ENCODE data around the gene LRR1. TPM values are rescaled to one million over a fixed set of nuclear protein-coding genes. Genes with fewer than 3 reads are reported as not detected.

Gene LRR1
- total and polyA plus RNA-seq, 9 of the 15 experiments (the other 6 are each of a cell fraction or from before 2014, with no cell fraction given), result 26.5 to 58.1 (median 31.8) TPM

GRCh38 chr14:49585803-49586672 lies 12.7 kb upstream of the LRR1 start, which contains the start of gene RPS29 (continued):
- TF ChIP-seq PTBP1 (IDR thresholded peaks at IDR 0.05; ENCODE audit: low read depth, low read length), result no peak
- no peak for TF ChIP-seq E2F8 (IDR thresholded peaks at IDR 0.05; ENCODE audit: low read depth, partially characterized antibody)
- TF ChIP-seq SNAPC5 (CRISPR knock-in tag; IDR thresholded peaks at IDR 0.05), result no peak
- no peak for TF ChIP-seq MAFF (IDR thresholded peaks at IDR 0.05; ENCODE audit: low read length)
- no peak for TF ChIP-seq PHF20 (IDR thresholded peaks at IDR 0.05; ENCODE audit: partially characterized antibody)
- TF ChIP-seq TSC22D4 (tag; IDR thresholded peaks at IDR 0.05), result no peak

Measured in K562 (cell line).